Panc1 (cell line): ENCODE measurements around the gene DIAPH1.

Experiments
- CTCF ChIP-seq: fragments of 450-650 bp; IDR thresholded peaks from 2 replicates; pipeline ENCODE4 v1.5.1; 2017; ENCODE audit warnings: mild to moderate bottlenecking
- TCF7L2 ChIP-seq: IDR thresholded peaks from 2 replicates; pipeline ENCODE4 v1.6.1; 2011; ENCODE audit warnings: mild to moderate bottlenecking, low read depth, low read length, inconsistent platforms

- no peak for TF ChIP-seq TCF7L2
- no peak for TF ChIP-seq CTCF
Measured at GRCh38 chr5:141506381-141507155, 112.2 kb downstream of the DIAPH1 start.
